HG02884 (cell line): ENCODE results near the gene ELOVL1.
"Not testable (repeated sequence)": the region's sequence is repeated elsewhere in the genome, so short reads cannot be mapped to it uniquely, and the experiment has no call there.

ENCODE experiments used
- ATAC-seq: cut with Tn5 transposase; IDR thresholded peaks from one replicate; pipeline ENCODE4 v1.9.1; 2021; ENCODE audit warnings: mild to moderate bottlenecking, moderate library complexity; ENCODE audit not compliant: unreplicated experiment

ELOVL1 gene

GRCh38 chr1:43382027-43382779, 14.4 kb upstream of the ELOVL1 start:
- ATAC-seq, result no peak

- no peak for ATAC-seq
Measured at GRCh38 chr1:43381612-43382011, 13.8 kb upstream of the ELOVL1 start.

- ATAC-seq, result no peak
Measured at GRCh38 chr1:43379476-43379875, 11.7 kb upstream of the ELOVL1 start.

GRCh38 chr1:43377831-43378230, 10.0 kb upstream of the ELOVL1 start:
- no peak for ATAC-seq

- no peak for ATAC-seq
Measured at GRCh38 chr1:43376723-43377235, 9.0 kb upstream of the ELOVL1 start.

GRCh38 chr1:43373066-43373940, 5.5 kb upstream of the ELOVL1 start:
- ATAC-seq, result no peak

GRCh38 chr1:43372172-43372571, 4.4 kb upstream of the ELOVL1 start:
- no peak for ATAC-seq

- no peak for ATAC-seq
Measured at GRCh38 chr1:43370564-43370963, 2.8 kb upstream of the ELOVL1 start.

GRCh38 chr1:43369779-43370178, 2.0 kb upstream of the ELOVL1 start:
- ATAC-seq, result not testable (repeated sequence)

GRCh38 chr1:43368646-43369020, 822 bp upstream of the ELOVL1 start:
- ATAC-seq, result no peak

GRCh38 chr1:43367026-43367903, 546 bp downstream of the ELOVL1 start:
- peak; percentile 35 for ATAC-seq

GRCh38 chr1:43366601-43367025, 1.2 kb downstream of the ELOVL1 start:
- ATAC-seq, result no peak

- no peak for ATAC-seq
Measured at GRCh38 chr1:43366179-43366578, 1.6 kb downstream of the ELOVL1 start.

GRCh38 chr1:43365678-43366077, 2.1 kb downstream of the ELOVL1 start:
- no peak for ATAC-seq

- no peak for ATAC-seq
Measured at GRCh38 chr1:43363935-43364525, 3.8 kb downstream of the ELOVL1 start.

GRCh38 chr1:43363283-43363934, 4.4 kb downstream of the ELOVL1 start:
- no peak for ATAC-seq

- ATAC-seq, result no peak
Measured at GRCh38 chr1:43360616-43361015, 7.2 kb downstream of the ELOVL1 start.

- no peak for ATAC-seq
Measured at GRCh38 chr1:43359696-43360095, 8.1 kb downstream of the ELOVL1 start.

- ATAC-seq, result peak; percentile 93
Measured at GRCh38 chr1:43358746-43359693, 8.8 kb downstream of the ELOVL1 start, which contains the start of gene CDC20. CDC20 (plus strand) TSS chr1:43358981; CDS start chr1:43359216, 235 bp downstream.
